Measurements from ENCODE around the gene SHQ1. TPM values are rescaled to one million over a fixed set of nuclear protein-coding genes. Genes with fewer than 3 reads are reported as not detected.

The SHQ1 gene
- total RNA-seq, 1 experiment from 2014 or later, result 27.6 TPM

DNA sequence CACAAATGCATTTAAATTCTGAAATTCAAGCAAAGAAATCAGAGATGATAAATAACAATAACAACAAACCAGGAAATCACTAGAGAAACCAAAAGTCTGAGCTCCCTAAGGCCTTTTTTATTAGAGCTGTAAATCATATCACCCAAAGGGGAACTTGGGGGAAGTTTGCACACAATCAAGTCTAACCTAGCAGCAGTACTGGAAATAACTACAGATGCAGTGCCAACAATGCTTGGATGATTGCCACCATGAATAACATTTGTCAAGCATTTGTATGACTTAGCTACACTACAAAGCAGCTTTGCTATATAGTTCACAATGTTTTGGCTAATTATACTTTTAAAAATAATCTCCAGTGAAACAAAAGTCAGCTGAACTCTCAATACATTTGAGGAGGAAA lies 27.8 kb downstream of the SHQ1 start:
- ChIA-PET POLR2A (no interaction called here), CTCF (interaction anchor here (0.9 to 2.1 kb wide), 4 partner anchors 236 to 945 kb away, joined by 3 to 7 read pairs (median 4); no protein-coding TSS in a partner anchor), RAD21 (ENCODE audit: low non-redundant PET in 1 of 2, low total read pairs in 2 of 2, uncharacterized antibody in 2 of 2, unreplicated experiment in 2 of 2) (no interaction called here)
- DNase-seq (ENCODE audit: low read depth, low spot score) (no peak), ATAC-seq (no peak)
- H3K4me2 ChIP-seq (ENCODE audit: low read length), result no peak overlapping the region
- H3K27me3 ChIP-seq (ENCODE audit: insufficient read depth, low read length), result no peaks in the 10 kb centered on the region
- no peak overlapping the region for H3K27ac ChIP-seq (ENCODE audit: low read depth, low read length)
- peaks cover 0 to 4% of the 10 kb centered on the region in 2 experiments; a peak in 1 of 4 replicates for H3K36me3 ChIP-seq (ENCODE audit: control insufficient read depth in 1 of 2, insufficient read depth in 2 of 2, low read length in 2 of 2)
- H3K9me2 ChIP-seq (ENCODE audit: insufficient read depth), result no peaks in the 10 kb centered on the region
- peaks cover 20% of the 10 kb centered on the region; the same call in 1 of the 2 replicates for H3K79me2 ChIP-seq (ENCODE audit: insufficient read depth, low read length)
- H3K4me1 ChIP-seq (ENCODE audit: control insufficient read depth in 1 of 2, insufficient read depth in 2 of 2, low read length in 2 of 2), result peaks cover 2 to 11% of the 10 kb centered on the region in 2 experiments; a peak in 3 of 4 replicates
- BruUV-seq (replicated peaks), result no TSS peak
- H4K20me1 ChIP-seq (ENCODE audit: insufficient read depth), result peaks cover 8% of the 10 kb centered on the region; the same call in 1 of the 2 replicates
- H2AFZ ChIP-seq (ENCODE audit: low read depth, low read length, poor library complexity, severe bottlenecking), result no peak overlapping the region
- H3K4me3 ChIP-seq (replicated peaks in 1 of 2; ENCODE audit: low read depth in 1 of 2, low read length in 2 of 2), result no peak overlapping the region
- no peaks in the 10 kb centered on the region for H3K9me3 ChIP-seq (ENCODE audit: control insufficient read depth in 1 of 2, insufficient read depth in 1 of 2, low read depth in 1 of 2, low read length in 2 of 2)
- no peak overlapping the region for H3K9ac ChIP-seq (ENCODE audit: low read length)
- intact Hi-C loops (cut with micrococcal nuclease), result loop anchor here (5.0 kb wide), 1 partner anchor 553 kb away; no protein-coding TSS in a partner anchor
- no peak for TF ChIP-seq EZH2phosphoT487 (IDR thresholded peaks at IDR 0.05; ENCODE audit: borderline replicate concordance)
- TF ChIP-seq REST (IDR thresholded peaks at IDR 0.05; ENCODE audit: low read depth), result no peak
- no peak for TF ChIP-seq EGR1 (IDR thresholded peaks at IDR 0.05; ENCODE audit: low read depth)
- TF ChIP-seq CEBPB (IDR thresholded peaks at IDR 0.05; ENCODE audit: low read depth), result no peak
- no peak for TF ChIP-seq ZNF274 (IDR thresholded peaks at IDR 0.05; ENCODE audit: low read depth, low read length)

Measured in HCT116 (cell line).